ENCODE data around the gene SERPINI1.

Gene SERPINI1

DNA sequence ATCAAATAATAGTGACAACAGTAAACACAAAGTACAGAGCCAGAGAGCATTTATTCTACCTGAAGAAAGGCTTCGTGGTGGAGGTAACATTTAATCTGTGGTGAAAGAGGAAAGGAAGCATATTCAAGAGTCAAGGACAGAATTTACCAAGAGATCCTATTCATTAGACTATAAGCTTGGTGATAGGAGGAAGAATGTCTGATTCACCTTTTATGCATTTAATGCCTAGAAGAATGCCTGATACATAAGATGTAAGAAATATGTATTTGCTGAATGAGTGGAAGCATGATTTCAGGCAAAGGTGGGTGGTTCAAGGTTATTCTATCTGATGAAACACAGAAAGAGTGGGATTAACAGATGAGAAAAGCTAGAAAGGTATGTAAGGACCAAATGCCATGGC, 119.8 kb downstream of the SERPINI1 start:
- ATAC-seq = no peak
- TF ChIP-seq PPARA (CRISPR knock-in tag; IDR thresholded peaks at IDR 0.05; ENCODE audit: borderline replicate concordance) (no peak), ESRRG (CRISPR knock-in tag; IDR thresholded peaks at IDR 0.05) (no peak), ZFP3 (CRISPR knock-in tag; IDR thresholded peaks at IDR 0.05) (no peak), RARB (CRISPR knock-in tag; IDR thresholded peaks at IDR 0.05) (no peak), BACH2 (CRISPR knock-in tag; IDR thresholded peaks at IDR 0.05; ENCODE audit: borderline replicate concordance) (no peak), ZNF70 (CRISPR knock-in tag; IDR thresholded peaks at IDR 0.05) (no peak), ARNTL (CRISPR knock-in tag; IDR thresholded peaks at IDR 0.05; ENCODE audit: borderline replicate concordance, low read depth) (no peak), OSR1 (CRISPR knock-in tag; IDR thresholded peaks at IDR 0.05) (no peak), GLIS3 (CRISPR knock-in tag; IDR thresholded peaks at IDR 0.05) (no peak)
- TF ChIP-seq, protein P1, sequence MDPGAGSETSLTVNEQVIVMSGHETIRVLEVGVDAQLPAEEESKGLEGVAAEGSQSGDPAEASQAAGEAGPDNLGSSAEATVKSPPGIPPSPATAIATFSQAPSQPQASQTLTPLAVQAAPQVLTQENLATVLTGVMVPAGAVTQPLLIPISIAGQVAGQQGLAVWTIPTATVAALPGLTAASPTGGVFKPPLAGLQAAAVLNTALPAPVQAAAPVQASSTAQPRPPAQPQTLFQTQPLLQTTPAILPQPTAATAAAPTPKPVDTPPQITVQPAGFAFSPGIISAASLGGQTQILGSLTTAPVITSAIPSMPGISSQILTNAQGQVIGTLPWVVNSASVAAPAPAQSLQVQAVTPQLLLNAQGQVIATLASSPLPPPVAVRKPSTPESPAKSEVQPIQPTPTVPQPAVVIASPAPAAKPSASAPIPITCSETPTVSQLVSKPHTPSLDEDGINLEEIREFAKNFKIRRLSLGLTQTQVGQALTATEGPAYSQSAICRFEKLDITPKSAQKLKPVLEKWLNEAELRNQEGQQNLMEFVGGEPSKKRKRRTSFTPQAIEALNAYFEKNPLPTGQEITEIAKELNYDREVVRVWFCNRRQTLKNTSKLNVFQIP (CRISPR knock-in tag; IDR thresholded peaks at IDR 0.05; ENCODE audit: borderline replicate concordance, low read depth) = no peak
- TF ChIP-seq, protein P2, sequence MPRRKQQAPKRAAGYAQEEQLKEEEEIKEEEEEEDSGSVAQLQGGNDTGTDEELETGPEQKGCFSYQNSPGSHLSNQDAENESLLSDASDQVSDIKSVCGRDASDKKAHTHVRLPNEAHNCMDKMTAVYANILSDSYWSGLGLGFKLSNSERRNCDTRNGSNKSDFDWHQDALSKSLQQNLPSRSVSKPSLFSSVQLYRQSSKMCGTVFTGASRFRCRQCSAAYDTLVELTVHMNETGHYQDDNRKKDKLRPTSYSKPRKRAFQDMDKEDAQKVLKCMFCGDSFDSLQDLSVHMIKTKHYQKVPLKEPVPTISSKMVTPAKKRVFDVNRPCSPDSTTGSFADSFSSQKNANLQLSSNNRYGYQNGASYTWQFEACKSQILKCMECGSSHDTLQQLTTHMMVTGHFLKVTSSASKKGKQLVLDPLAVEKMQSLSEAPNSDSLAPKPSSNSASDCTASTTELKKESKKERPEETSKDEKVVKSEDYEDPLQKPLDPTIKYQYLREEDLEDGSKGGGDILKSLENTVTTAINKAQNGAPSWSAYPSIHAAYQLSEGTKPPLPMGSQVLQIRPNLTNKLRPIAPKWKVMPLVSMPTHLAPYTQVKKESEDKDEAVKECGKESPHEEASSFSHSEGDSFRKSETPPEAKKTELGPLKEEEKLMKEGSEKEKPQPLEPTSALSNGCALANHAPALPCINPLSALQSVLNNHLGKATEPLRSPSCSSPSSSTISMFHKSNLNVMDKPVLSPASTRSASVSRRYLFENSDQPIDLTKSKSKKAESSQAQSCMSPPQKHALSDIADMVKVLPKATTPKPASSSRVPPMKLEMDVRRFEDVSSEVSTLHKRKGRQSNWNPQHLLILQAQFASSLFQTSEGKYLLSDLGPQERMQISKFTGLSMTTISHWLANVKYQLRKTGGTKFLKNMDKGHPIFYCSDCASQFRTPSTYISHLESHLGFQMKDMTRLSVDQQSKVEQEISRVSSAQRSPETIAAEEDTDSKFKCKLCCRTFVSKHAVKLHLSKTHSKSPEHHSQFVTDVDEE (CRISPR knock-in tag; IDR thresholded peaks at IDR 0.05) = no peak

DNA sequence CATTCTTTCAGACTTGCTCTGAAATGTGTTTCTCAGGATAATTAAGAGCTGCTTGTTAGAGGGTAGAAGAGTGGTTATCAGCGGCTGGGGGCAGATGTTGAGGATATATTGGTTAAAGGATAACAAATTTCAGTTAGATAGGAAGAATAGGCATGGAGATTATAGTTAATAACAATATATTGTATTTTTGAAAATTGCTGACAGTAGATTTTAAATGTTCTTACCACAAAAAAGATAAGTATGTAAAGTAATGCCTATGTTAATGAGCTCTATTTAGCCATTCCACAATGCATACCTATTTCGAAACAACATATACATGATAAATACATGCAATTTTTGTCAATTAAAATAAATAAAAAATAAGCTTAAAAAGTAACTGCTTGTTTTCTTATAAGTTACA, 123.3 kb downstream of the SERPINI1 start:
- no peak for ATAC-seq
- TF ChIP-seq, protein P2 (CRISPR knock-in tag; IDR thresholded peaks at IDR 0.05) = no peak
- TF ChIP-seq RARB (CRISPR knock-in tag; IDR thresholded peaks at IDR 0.05) (no peak), ZNF565 (CRISPR knock-in tag; conservative IDR thresholded peaks at IDR 0.05; ENCODE audit: low read depth) (no peak), OSR1 (CRISPR knock-in tag; IDR thresholded peaks at IDR 0.05) (no peak), ARNTL (CRISPR knock-in tag; IDR thresholded peaks at IDR 0.05; ENCODE audit: borderline replicate concordance, low read depth) (no peak), ZFP30 (CRISPR knock-in tag; IDR thresholded peaks at IDR 0.05) (no peak), ISL1 (CRISPR knock-in tag; IDR thresholded peaks at IDR 0.05) (no peak), CSDC2 (CRISPR knock-in tag; IDR thresholded peaks at IDR 0.05) (no peak), ZNF70 (CRISPR knock-in tag; IDR thresholded peaks at IDR 0.05) (no peak), GLIS3 (CRISPR knock-in tag; IDR thresholded peaks at IDR 0.05) (no peak)
- TF ChIP-seq, protein P3, sequence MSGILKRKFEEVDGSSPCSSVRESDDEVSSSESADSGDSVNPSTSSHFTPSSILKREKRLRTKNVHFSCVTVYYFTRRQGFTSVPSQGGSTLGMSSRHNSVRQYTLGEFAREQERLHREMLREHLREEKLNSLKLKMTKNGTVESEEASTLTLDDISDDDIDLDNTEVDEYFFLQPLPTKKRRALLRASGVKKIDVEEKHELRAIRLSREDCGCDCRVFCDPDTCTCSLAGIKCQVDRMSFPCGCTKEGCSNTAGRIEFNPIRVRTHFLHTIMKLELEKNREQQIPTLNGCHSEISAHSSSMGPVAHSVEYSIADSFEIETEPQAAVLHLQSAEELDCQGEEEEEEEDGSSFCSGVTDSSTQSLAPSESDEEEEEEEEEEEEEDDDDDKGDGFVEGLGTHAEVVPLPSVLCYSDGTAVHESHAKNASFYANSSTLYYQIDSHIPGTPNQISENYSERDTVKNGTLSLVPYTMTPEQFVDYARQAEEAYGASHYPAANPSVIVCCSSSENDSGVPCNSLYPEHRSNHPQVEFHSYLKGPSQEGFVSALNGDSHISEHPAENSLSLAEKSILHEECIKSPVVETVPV (CRISPR knock-in tag; IDR thresholded peaks at IDR 0.05) = no peak
- TF ChIP-seq, protein P4, sequence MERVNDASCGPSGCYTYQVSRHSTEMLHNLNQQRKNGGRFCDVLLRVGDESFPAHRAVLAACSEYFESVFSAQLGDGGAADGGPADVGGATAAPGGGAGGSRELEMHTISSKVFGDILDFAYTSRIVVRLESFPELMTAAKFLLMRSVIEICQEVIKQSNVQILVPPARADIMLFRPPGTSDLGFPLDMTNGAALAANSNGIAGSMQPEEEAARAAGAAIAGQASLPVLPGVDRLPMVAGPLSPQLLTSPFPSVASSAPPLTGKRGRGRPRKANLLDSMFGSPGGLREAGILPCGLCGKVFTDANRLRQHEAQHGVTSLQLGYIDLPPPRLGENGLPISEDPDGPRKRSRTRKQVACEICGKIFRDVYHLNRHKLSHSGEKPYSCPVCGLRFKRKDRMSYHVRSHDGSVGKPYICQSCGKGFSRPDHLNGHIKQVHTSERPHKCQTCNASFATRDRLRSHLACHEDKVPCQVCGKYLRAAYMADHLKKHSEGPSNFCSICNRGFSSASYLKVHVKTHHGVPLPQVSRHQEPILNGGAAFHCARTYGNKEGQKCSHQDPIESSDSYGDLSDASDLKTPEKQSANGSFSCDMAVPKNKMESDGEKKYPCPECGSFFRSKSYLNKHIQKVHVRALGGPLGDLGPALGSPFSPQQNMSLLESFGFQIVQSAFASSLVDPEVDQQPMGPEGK (CRISPR knock-in tag; IDR thresholded peaks at IDR 0.05; ENCODE audit: borderline replicate concordance) = no peak
- TF ChIP-seq, protein P1 (CRISPR knock-in tag; IDR thresholded peaks at IDR 0.05; ENCODE audit: borderline replicate concordance, low read depth) = no peak

All from SK-N-SH treated with all-trans-retinoic acid at 6 μM for 48 hours (cell line).